MG63 (cell line): ENCODE results near the gene WWP2. TPM values are rescaled to one million over a fixed set of nuclear protein-coding genes. Genes with fewer than 3 reads are reported as not detected.
"Not testable (repeated sequence)": the region's sequence is repeated elsewhere in the genome, so short reads cannot be mapped to it uniquely, and the experiment has no call there.

Experiments used
- DNase-seq: peaks from one replicate; pipeline ENCODE4 v3.0.0-alpha.2; 2020
- H3K27me3 ChIP-seq: fragments of 250-450 bp; sonication (Bioruptor Pico); 2 replicates; pipeline ENCODE4 v1.5.1; 2020; ENCODE audit warnings: mild to moderate bottlenecking, moderate library complexity
- H3K36me3 ChIP-seq: fragments of 250-450 bp; sonication (Bioruptor Pico); 2 replicates; pipeline ENCODE4 v1.5.1; 2020; ENCODE audit warnings: mild to moderate bottlenecking, moderate library complexity
- H3K4me3 ChIP-seq: fragments of 250-450 bp; sonication (Bioruptor Pico); 2 replicates; pipeline ENCODE4 v1.5.1; 2020; ENCODE audit warnings: mild to moderate bottlenecking, moderate library complexity
- H3K9me3 ChIP-seq: fragments of 250-450 bp; sonication (Bioruptor Pico); 2 replicates; pipeline ENCODE4 v1.5.1; 2020; ENCODE audit warnings: mild to moderate bottlenecking, moderate library complexity
- total RNA-seq: library from RNA; depleted of rRNA; stranded (reverse); fragments of >200 nt; shearing (Covaris generic); gene quantifications from 2 replicates; pipeline ENCODE4 v1.2.3, GENCODE V29; 2014; ENCODE audit warnings: low replicate concordance

Gene WWP2
- total RNA-seq, 1 experiment from 2014 or later: 15.5 TPM

DNA sequence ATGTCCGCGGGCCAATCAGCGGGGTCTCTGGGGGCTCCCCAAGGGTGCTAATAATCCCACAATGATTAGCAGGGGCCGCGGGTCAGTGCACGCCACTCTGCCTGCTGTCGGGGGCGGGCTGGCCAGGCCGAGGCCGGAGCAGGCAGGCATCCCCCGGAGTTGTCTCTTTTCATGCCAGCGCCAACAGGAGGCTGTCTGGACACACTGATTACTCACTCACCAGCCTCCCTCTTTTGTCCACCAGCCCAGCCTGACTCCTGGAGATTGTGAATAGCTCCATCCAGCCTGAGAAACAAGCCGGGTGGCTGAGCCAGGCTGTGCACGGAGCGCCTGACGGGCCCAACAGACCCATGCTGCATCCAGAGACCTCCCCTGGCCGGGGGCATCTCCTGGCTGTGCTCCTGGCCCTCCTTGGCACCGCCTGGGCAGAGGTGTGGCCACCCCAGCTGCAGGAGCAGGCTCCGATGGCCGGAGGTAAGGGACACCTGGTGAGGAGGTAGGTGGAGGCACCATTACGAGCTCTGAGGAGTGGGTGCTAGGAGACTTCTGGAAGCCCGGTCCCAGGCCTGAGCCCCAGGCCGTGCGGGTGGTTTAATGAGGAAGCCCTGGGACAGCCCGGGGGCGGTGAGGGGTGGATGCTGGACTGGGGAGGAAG, 189.0 kb downstream of the WWP2 start, which contains the start of gene CLEC18A:
TSS of gene CLEC18A (plus strand) at position 318 of the 655 bp plus-strand sequence. CDS start at position 351, 33 bp downstream.
- not testable (repeated sequence) for H3K36me3 ChIP-seq, H3K4me3 ChIP-seq, H3K9me3 ChIP-seq, H3K27me3 ChIP-seq, DNase-seq

DNA sequence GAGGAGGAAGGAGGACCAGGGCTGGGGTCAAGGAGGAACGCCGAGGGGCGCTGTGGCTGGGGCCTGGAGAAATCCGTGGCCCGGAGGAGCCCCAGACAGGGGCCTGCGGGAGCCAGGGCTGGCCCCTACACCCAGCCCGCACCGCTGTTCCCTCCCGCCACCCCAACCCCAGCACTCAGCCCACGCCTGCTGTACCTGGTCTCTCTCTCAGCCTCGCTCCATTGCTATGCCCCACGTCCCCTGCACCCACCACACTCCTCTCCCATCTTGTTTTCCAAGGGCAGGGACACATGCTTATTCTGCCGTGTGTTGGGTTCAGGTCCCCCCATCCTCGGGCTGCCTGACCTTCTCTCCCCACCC, 189.5 kb downstream of the WWP2 start:
- not testable (repeated sequence) for H3K27me3 ChIP-seq, H3K9me3 ChIP-seq, DNase-seq, H3K36me3 ChIP-seq, H3K4me3 ChIP-seq

DNA sequence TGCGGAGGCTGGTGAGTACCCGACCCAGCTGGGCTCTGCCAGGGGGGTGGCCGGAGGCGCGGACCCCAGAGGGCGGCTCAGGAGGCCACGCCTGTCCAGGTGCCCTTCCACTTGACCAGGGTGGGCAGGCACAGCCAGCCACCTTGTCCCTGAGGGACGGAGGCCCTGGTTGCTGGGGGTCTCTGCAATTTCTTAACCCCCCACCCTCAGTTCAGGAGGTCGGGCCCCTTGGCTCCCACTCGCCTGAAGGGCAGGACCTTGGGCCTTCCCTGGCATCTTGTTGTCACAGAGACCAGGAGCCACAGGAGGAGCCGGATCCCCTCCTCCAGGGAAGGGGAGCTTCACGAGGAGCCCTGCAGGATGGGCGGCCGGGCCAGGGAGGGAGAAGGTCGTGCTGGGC, 190.0 kb downstream of the WWP2 start:
- H3K4me3 ChIP-seq, H3K27me3 ChIP-seq, DNase-seq, H3K9me3 ChIP-seq, H3K36me3 ChIP-seq: not testable (repeated sequence)

DNA sequence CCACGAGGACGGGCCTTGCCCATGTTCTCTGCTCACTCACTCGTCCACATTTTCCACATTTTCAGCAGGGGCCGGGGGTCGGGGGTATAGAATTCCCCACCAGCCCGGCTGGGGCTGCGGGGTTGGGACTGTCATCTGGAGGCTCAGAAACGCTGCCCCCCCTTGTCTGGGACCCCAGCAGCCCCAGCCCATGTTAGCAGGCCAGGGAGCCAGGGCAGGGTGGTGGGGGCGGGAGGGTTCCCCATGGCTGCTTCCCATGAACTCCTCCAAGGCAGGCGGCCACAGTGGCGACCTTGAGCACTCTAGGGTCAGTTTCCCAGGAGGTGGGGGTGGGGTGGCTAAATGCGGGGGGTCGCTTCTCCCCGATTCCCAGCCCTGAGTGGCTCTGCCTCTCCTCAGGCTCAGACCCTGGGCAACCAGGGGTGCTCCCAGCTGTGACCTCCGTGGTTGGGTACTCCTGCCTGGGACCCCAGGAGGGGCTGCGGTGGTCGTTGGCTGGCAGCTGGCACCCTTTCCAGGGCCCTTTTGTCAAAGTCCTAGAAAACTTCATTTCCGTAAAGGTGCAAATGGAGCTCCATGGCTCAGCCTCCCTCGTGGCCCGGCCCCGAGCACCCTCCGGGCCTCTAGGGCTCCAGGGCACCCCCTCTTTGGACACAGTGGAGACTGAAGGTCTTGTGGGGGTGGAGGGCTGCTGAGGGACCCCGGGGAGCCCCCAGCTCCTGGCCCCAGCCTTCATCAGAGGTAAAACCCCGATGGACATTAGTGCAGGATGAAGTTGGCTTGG, 190.6 kb downstream of the WWP2 start:
- H3K27me3 ChIP-seq, DNase-seq, H3K9me3 ChIP-seq, H3K4me3 ChIP-seq, H3K36me3 ChIP-seq: not testable (repeated sequence)

DNA sequence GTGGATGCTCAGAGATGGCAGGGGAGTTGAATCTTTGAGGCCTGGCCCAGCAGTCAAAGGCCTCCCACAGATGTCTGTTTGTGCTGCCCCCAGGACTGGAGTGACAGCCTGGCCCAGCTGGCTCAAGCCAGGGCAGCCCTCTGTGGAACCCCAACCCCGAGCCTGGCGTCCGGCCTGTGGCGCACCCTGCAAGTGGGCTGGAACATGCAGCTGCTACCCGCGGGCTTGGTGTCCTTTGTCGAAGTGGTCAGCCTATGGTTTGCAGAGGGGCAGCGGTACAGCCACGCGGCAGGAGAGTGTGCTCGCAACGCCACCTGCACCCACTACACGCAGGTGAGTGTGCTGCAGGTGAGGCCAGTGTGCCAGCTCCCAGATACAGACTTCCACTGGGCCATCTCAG, 192.1 kb downstream of the WWP2 start:
- H3K27me3 ChIP-seq, H3K36me3 ChIP-seq, H3K4me3 ChIP-seq, DNase-seq, H3K9me3 ChIP-seq: not testable (repeated sequence)

DNA sequence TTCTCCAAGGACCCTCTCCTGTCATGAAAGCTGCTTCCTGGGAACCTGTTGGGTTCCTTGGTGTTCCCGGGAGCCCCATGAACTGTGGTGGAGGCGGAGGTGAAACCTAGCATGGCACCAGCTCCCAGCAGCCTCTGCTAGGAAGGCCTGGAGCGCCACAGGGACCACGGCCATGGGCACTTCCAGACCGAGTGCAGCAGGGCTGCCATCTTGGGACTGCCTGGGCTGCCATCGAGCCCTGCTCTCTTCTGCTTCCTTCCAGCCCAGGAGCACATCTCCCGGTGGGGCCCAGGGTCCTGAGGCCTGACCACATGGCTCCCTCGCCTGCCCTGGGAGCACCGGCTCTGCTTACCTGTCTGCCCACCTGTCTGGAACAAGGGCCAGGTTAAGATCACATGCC, 201.2 kb downstream of the WWP2 start:
- not testable (repeated sequence) for H3K36me3 ChIP-seq, H3K4me3 ChIP-seq, H3K27me3 ChIP-seq, DNase-seq, H3K9me3 ChIP-seq

DNA sequence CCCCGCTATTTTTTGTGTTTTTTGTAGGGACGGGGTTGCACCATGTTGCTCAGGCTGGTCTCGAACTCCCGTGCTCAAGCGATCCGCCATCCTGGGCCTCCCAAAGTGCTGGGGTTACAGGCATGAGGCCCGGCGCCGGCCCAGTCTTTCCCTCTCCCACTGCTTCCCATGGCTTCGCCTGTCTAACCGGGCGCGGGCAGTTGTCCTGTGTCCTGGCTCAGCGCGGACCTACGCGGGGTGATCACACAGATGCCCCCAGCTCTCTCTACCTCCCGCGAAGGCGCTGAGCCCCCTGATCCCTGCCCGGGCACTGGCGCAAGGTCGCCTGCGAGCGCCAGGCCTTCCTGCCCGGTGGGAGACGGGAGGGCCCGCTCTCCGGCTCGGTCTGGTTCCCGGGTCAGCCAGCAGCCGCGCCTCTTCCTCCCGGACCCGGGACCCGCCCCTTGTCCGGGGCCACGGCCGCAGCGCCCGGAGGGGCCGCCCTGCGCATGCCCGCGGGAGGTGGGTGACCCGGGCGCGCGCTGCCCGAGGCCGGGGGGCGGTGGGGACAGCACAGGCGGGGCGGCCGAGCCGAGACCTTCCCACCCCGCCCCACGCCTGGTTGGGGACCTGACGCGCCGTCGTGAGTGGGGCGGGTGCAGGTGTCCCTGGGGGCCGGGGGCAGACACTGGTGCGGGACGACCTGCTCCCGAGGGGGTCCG, 203.0 kb downstream of the WWP2 start:
- not testable (repeated sequence) for H3K36me3 ChIP-seq, H3K9me3 ChIP-seq, H3K27me3 ChIP-seq, DNase-seq, H3K4me3 ChIP-seq

DNA sequence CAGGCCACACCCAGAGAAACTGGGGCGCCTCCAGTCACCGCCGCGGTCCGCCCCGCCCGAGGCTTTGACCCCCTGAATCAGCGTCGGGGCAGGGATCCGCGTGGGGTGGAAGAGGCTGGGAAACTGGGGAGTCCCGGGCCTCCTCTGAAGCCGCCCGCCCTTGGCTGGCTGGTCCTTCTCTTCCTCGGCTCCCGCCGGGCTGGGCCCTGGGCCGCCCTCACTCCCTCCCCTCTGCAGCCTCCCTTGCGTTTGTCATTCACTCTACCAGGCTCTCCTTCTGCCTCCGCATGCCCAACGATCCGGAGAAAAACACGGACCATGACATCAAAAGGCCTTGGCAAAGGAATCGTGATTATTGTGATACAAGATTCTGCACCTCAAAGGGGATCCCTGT, 203.5 kb downstream of the WWP2 start:
- not testable (repeated sequence) for H3K4me3 ChIP-seq, H3K9me3 ChIP-seq, H3K36me3 ChIP-seq, DNase-seq, H3K27me3 ChIP-seq

DNA sequence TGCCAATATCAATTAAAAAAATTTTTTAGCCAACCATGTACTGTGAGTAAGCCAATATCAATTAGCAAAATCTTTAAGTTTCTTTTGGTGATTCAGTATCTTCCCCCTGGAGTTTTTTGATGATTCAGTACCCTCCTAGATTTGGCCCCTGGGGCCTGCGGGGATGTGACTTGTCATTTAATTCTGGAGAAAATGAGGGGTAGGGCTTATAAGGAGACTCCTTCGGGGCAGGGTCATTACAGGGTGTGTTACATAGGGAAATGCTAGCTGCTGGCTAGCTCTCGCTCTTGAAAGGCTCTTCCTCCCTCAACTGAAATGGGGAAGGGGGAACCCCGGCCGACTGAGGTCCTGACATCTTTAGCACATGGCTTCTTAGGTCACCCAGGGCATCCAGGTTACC, 205.6 kb downstream of the WWP2 start:
- H3K4me3 ChIP-seq, H3K9me3 ChIP-seq, H3K36me3 ChIP-seq, DNase-seq, H3K27me3 ChIP-seq: not testable (repeated sequence)

DNA sequence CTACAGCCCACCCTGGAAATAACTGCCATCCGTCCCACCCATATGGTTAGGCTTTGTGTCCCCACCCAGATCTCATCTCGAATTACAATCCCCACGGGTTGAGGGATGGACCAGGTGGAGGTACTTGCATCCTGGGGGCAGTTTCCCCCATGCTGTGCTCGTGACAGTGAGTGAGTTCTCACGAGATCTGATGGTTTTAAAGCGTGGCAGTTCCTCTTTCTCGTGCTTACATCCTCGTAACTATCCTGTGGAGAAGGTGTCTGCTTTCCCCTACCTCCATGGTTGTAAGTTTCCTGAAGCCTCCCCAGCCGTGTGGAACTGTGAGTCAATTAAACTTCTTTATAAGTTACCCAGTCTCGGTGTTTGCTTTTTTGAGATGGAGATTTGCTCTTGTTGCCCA, 206.0 kb downstream of the WWP2 start:
- H3K4me3 ChIP-seq, H3K36me3 ChIP-seq, DNase-seq, H3K9me3 ChIP-seq, H3K27me3 ChIP-seq: not testable (repeated sequence)

DNA sequence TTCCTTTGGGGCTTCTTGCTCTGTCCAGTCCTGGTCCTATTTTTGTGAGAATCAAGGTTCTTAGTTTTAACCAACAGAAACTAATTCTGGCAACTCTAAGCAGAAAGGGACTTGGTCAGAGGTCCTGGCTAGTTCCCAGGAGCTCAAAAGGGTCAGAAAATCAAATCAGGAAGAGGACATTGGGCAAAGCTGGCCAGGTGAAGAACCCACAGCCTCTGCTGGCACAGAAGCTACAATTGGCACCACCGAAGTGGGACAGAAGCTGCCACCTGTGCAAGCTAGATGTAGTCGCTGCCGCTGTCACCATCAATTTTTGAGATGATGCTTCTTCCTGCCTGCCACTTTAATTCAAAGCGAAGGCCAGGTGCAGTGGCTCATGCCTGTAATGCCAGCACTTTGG, 207.5 kb downstream of the WWP2 start:
- DNase-seq, H3K9me3 ChIP-seq, H3K27me3 ChIP-seq, H3K36me3 ChIP-seq, H3K4me3 ChIP-seq: not testable (repeated sequence)

DNA sequence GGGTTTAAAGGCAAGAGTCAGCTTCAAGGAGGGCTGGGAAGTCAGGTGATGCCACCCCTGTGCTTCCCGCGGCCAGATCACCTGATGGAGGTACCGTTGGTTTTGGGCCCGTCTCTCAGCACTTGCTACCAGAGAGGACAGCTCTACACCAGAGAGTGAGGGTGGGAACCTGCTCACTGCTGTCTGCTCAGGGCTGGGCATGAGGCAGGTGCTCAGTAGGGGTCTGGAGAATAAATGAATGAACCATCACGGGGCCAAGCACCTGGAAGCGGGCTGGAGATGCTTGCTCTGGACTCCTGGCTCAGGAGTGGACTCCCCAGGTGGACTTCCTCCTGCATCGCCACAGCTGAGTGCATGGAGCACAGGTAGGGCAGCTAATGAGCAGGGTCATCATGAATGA, 210.0 kb downstream of the WWP2 start:
- not testable (repeated sequence) for DNase-seq, H3K9me3 ChIP-seq, H3K36me3 ChIP-seq, H3K27me3 ChIP-seq, H3K4me3 ChIP-seq

DNA sequence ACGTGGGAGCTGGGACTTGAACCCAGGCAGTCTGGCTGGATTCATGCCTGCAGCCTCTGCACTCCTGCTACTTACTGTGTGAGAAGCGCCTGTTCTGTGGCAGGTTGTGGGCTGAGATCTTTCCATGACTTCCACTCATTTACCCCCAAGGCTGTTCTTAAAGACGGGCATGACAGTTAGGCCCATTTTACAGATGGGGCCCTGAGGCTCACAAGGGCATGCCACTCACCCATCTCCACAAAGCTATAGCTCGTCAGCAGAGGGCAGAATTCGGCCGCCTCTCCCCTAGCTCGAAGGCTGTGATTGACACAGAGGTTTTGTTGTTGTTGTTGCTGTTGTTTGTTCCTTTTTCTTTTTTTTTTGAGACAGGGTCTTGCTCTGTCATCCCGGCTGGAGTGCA, 210.8 kb downstream of the WWP2 start:
- H3K36me3 ChIP-seq, H3K27me3 ChIP-seq, H3K9me3 ChIP-seq, H3K4me3 ChIP-seq, DNase-seq: not testable (repeated sequence)

DNA sequence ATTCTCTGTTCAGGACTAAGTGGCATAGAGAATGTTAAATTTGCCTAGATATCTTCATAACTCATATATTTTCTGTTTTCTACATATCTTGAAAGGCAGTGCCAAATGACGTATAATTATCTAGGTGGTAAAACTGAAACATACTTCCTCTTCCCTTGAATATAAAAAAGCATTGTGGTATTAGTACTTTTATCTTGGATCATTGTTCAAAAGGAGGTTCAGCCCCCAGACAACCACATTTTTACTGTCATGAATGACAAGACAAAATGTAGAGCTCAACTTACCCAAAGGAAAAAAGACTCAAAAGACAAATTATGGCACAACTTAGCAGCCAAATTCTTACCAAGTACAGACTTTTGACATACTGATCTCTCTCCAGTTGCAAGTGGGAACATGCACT, 223.1 kb downstream of the WWP2 start:
- H3K27me3 ChIP-seq, H3K4me3 ChIP-seq, H3K36me3 ChIP-seq, H3K9me3 ChIP-seq, DNase-seq: not testable (repeated sequence)
